ENCODE measurements around the gene MBP.
"Not testable (repeated sequence)": the region's sequence is repeated elsewhere in the genome, so short reads cannot be mapped to it uniquely, and the experiment has no call there.

The MBP gene

GRCh38 chr18:76977108-76977621, 155.4 kb downstream of the MBP start:
- H3K9ac ChIP-seq (ENCODE audit: low read length) = no peak overlapping the region
- no peaks in the 10 kb centered on the region for H3K27me3 ChIP-seq (ENCODE audit: control insufficient read depth, insufficient read depth, low read length)
- no peaks in the 10 kb centered on the region for H3K36me3 ChIP-seq (ENCODE audit: control insufficient read depth, insufficient read depth, low read length)
- no peak overlapping the region for H3K27ac ChIP-seq (ENCODE audit: low read depth, low read length)
- peak overlapping the region; percentile 13 for H3K4me3 ChIP-seq (ENCODE audit: low read length)
- H3K4me1 ChIP-seq (ENCODE audit: control insufficient read depth, insufficient read depth, low read length) = no peaks in the 10 kb centered on the region

- Histone ChIP-seq H3K4me1 (ENCODE audit: control insufficient read depth, insufficient read depth, low read length) (no peaks in the 10 kb centered on the region), H3K27ac (ENCODE audit: low read depth, low read length) (no peak overlapping the region), H3K9ac (ENCODE audit: low read length) (no peak overlapping the region), H3K27me3 (ENCODE audit: control insufficient read depth, insufficient read depth, low read length) (no peaks in the 10 kb centered on the region), H3K36me3 (ENCODE audit: control insufficient read depth, insufficient read depth, low read length) (no peaks in the 10 kb centered on the region), H3K4me3 (ENCODE audit: low read length) (no peak overlapping the region)
Measured at GRCh38 chr18:76975577-76976110, 156.9 kb downstream of the MBP start.

- Histone ChIP-seq H3K4me1 (ENCODE audit: control insufficient read depth, insufficient read depth, low read length) (no peaks in the 10 kb centered on the region), H3K27me3 (ENCODE audit: control insufficient read depth, insufficient read depth, low read length) (no peaks in the 10 kb centered on the region), H3K36me3 (ENCODE audit: control insufficient read depth, insufficient read depth, low read length) (no peaks in the 10 kb centered on the region), H3K4me3 (ENCODE audit: low read length) (no peak overlapping the region), H3K27ac (ENCODE audit: low read depth, low read length) (no peak overlapping the region), H3K9ac (ENCODE audit: low read length) (no peak overlapping the region)
Measured at GRCh38 chr18:76974386-76974785, 158.2 kb downstream of the MBP start.

- no peak overlapping the region for H3K27ac ChIP-seq (ENCODE audit: low read depth, low read length)
- H3K4me3 ChIP-seq (ENCODE audit: low read length) = no peak overlapping the region
- H3K27me3 ChIP-seq (ENCODE audit: control insufficient read depth, insufficient read depth, low read length) = no peaks in the 10 kb centered on the region
- no peak overlapping the region for H3K9ac ChIP-seq (ENCODE audit: low read length)
- H3K36me3 ChIP-seq (ENCODE audit: control insufficient read depth, insufficient read depth, low read length) = no peaks in the 10 kb centered on the region
- no peaks in the 10 kb centered on the region for H3K4me1 ChIP-seq (ENCODE audit: control insufficient read depth, insufficient read depth, low read length)
Measured at GRCh38 chr18:76973520-76974266, 158.9 kb downstream of the MBP start.

GRCh38 chr18:76972846-76973519, 159.6 kb downstream of the MBP start:
- H3K27me3 ChIP-seq (ENCODE audit: control insufficient read depth, insufficient read depth, low read length) = no peaks in the 10 kb centered on the region
- no peaks in the 10 kb centered on the region for H3K36me3 ChIP-seq (ENCODE audit: control insufficient read depth, insufficient read depth, low read length)
- no peak overlapping the region for H3K9ac ChIP-seq (ENCODE audit: low read length)
- H3K4me1 ChIP-seq (ENCODE audit: control insufficient read depth, insufficient read depth, low read length) = no peaks in the 10 kb centered on the region
- no peak overlapping the region for H3K27ac ChIP-seq (ENCODE audit: low read depth, low read length)
- no peak overlapping the region for H3K4me3 ChIP-seq (ENCODE audit: low read length)

GRCh38 chr18:76972241-76972640, 160.3 kb downstream of the MBP start:
- Histone ChIP-seq H3K36me3 (ENCODE audit: control insufficient read depth, insufficient read depth, low read length) (no peaks in the 10 kb centered on the region), H3K27me3 (ENCODE audit: control insufficient read depth, insufficient read depth, low read length) (no peaks in the 10 kb centered on the region), H3K27ac (ENCODE audit: low read depth, low read length) (no peak overlapping the region), H3K4me3 (ENCODE audit: low read length) (no peak overlapping the region), H3K4me1 (ENCODE audit: control insufficient read depth, insufficient read depth, low read length) (no peaks in the 10 kb centered on the region), H3K9ac (ENCODE audit: low read length) (no peak overlapping the region)

GRCh38 chr18:76970770-76971559, 161.6 kb downstream of the MBP start:
- H3K27me3 ChIP-seq (ENCODE audit: control insufficient read depth, insufficient read depth, low read length) = no peaks in the 10 kb centered on the region
- H3K4me3 ChIP-seq (ENCODE audit: low read length) = no peak overlapping the region
- H3K4me1 ChIP-seq (ENCODE audit: control insufficient read depth, insufficient read depth, low read length) = no peaks in the 10 kb centered on the region
- no peaks in the 10 kb centered on the region for H3K36me3 ChIP-seq (ENCODE audit: control insufficient read depth, insufficient read depth, low read length)
- H3K9ac ChIP-seq (ENCODE audit: low read length) = no peak overlapping the region
- no peak overlapping the region for H3K27ac ChIP-seq (ENCODE audit: low read depth, low read length)

- no peak overlapping the region for H3K4me3 ChIP-seq (ENCODE audit: low read length)
- H3K9ac ChIP-seq (ENCODE audit: low read length) = no peak overlapping the region
- H3K27me3 ChIP-seq (ENCODE audit: control insufficient read depth, insufficient read depth, low read length) = no peaks in the 10 kb centered on the region
- no peak overlapping the region for H3K27ac ChIP-seq (ENCODE audit: low read depth, low read length)
- H3K4me1 ChIP-seq (ENCODE audit: control insufficient read depth, insufficient read depth, low read length) = no peaks in the 10 kb centered on the region
- no peaks in the 10 kb centered on the region for H3K36me3 ChIP-seq (ENCODE audit: control insufficient read depth, insufficient read depth, low read length)
Measured at GRCh38 chr18:76967721-76968472, 164.7 kb downstream of the MBP start.

- not testable (repeated sequence) for H3K36me3 ChIP-seq (ENCODE audit: control insufficient read depth, insufficient read depth, low read length); H3K4me1 ChIP-seq (ENCODE audit: control insufficient read depth, insufficient read depth, low read length); H3K4me3 ChIP-seq (ENCODE audit: low read length); H3K27ac ChIP-seq (ENCODE audit: low read depth, low read length); H3K9ac ChIP-seq (ENCODE audit: low read length); H3K27me3 ChIP-seq (ENCODE audit: control insufficient read depth, insufficient read depth, low read length)
Measured at GRCh38 chr18:76967299-76967698, 165.3 kb downstream of the MBP start.

- H3K27ac ChIP-seq (ENCODE audit: low read depth, low read length); H3K9ac ChIP-seq (ENCODE audit: low read length); H3K36me3 ChIP-seq (ENCODE audit: control insufficient read depth, insufficient read depth, low read length); H3K27me3 ChIP-seq (ENCODE audit: control insufficient read depth, insufficient read depth, low read length); H3K4me1 ChIP-seq (ENCODE audit: control insufficient read depth, insufficient read depth, low read length); H3K4me3 ChIP-seq (ENCODE audit: low read length): not testable (repeated sequence)
Measured at GRCh38 chr18:76965555-76966151, 166.9 kb downstream of the MBP start.

- Histone ChIP-seq H3K27ac (ENCODE audit: low read depth, low read length) (no peak overlapping the region), H3K36me3 (ENCODE audit: control insufficient read depth, insufficient read depth, low read length) (peaks cover 16% of the 10 kb centered on the region), H3K4me1 (ENCODE audit: control insufficient read depth, insufficient read depth, low read length) (no peaks in the 10 kb centered on the region)
Measured at GRCh38 chr18:76963936-76964335, 168.6 kb downstream of the MBP start.

More at GRCh38 chr18:76963936-76964335, 168.6 kb downstream of the MBP start:
- no peaks in the 10 kb centered on the region for H3K27me3 ChIP-seq (ENCODE audit: control insufficient read depth, insufficient read depth, low read length)
- H3K4me3 ChIP-seq (ENCODE audit: low read length) = no peak overlapping the region
- no peak overlapping the region for H3K9ac ChIP-seq (ENCODE audit: low read length)

Data from rectal smooth muscle tissue (tissue), 1 donor.